Natural killer cell (primary cell): ENCODE data around the gene MATN1. TPM values are rescaled to one million over a fixed set of nuclear protein-coding genes. Genes with fewer than 3 reads are reported as not detected.

Source experiments
- ATAC-seq, 3 donors: fragments of 150-1000 bp in 2 of 3; fragments of 200-7000 bp in 1 of 3; cut with Tn5 transposase; 1 replicate in 1 of 3; 2 replicates in 2 of 3; pipeline ENCODE4 v1.10.0; 2021; ENCODE audit warnings: mild to moderate bottlenecking in 2 of 3, moderate library complexity in 2 of 3
- DNase-seq, 2 donors: peaks; one replicate each; pipeline versions ENCODE4 v3.0.0 to v3.0.0-alpha.2; 2013 to 2021; ENCODE audit warnings: mixed read lengths in 1 of 2
- H3K27ac ChIP-seq: one replicate; pipeline ENCODE4 v1.5.1; 2013; ENCODE audit warnings: mild to moderate bottlenecking, low read length
- H3K27me3 ChIP-seq: one replicate; pipeline ENCODE4 v1.6.1; 2013; ENCODE audit warnings: low read length; ENCODE audit not compliant: control insufficient read depth, insufficient read depth
- H3K36me3 ChIP-seq: one replicate; pipeline ENCODE4 v1.6.1; 2013; ENCODE audit warnings: low read length; ENCODE audit not compliant: control insufficient read depth, insufficient read depth
- H3K4me1 ChIP-seq: one replicate; pipeline ENCODE4 v1.6.1; 2013; ENCODE audit warnings: low read length; ENCODE audit not compliant: control insufficient read depth, insufficient read depth
- H3K4me3 ChIP-seq: one replicate; pipeline ENCODE4 v1.5.1; 2013; ENCODE audit warnings: low read length
- H3K9me3 ChIP-seq: one replicate; pipeline ENCODE4 v1.6.1; 2013; ENCODE audit warnings: low read length; ENCODE audit not compliant: control insufficient read depth, insufficient read depth
- H3K27ac Mint-ChIP-seq, 2 donors: one replicate each; pipeline ENCODE4 v1.8.0; 2022; ENCODE audit warnings: mild to moderate bottlenecking in 2 of 2, mixed read lengths in 2 of 2, moderate library complexity in 1 of 2
- H3K27me3 Mint-ChIP-seq, 2 donors: one replicate each; pipeline ENCODE4 v1.8.0; 2022; ENCODE audit warnings: low read depth in 2 of 2, mixed read lengths in 2 of 2
- H3K36me3 Mint-ChIP-seq: one replicate; pipeline ENCODE4 v1.8.0; 2022; ENCODE audit warnings: mixed read lengths
- H3K4me1 Mint-ChIP-seq, 2 donors: one replicate each; pipeline ENCODE4 v1.8.0; 2022; ENCODE audit warnings: mixed read lengths in 2 of 2
- H3K4me3 Mint-ChIP-seq: one replicate; pipeline ENCODE4 v1.8.0; 2022; ENCODE audit warnings: mild to moderate bottlenecking, moderate library complexity, mixed read lengths
- H3K9me3 Mint-ChIP-seq, 2 donors: one replicate each; pipeline ENCODE4 v1.8.0; 2022; ENCODE audit warnings: mixed read lengths in 2 of 2
- CTCF ChIP-seq: fragments of 200-600 bp; IDR thresholded peaks from one replicate; pipeline ENCODE4 v1.8.0; 2022; ENCODE audit warnings: antibody characterized with exemption
- WGBS: methylation state at CpG from one replicate; pipeline ENCODE4 v1.1.7; 2013; ENCODE audit warnings: missing lambda C conversion rate; ENCODE audit not compliant: insufficient coverage; 5-methylcytosine and 5-hydroxymethylcytosine counted together
- intact Hi-C: fragments of 100-400 bp; cut with micrococcal nuclease; formaldehyde crosslinking; loops from one replicate; pipeline ENCODE4 v1.14.2; 2022
- total RNA-seq, 4 donors: library from RNA; stranded (reverse); fragments of 120-200 nt in 1 of 4; gene quantifications; one replicate each; pipeline versions ENCODE4 v1.2.3 to v1.2.4, GENCODE V29; 2013 to 2022

MATN1 gene
- total RNA-seq, 3 donors from 2014 or later (not counting 1 experiment from before 2014, with no cell fraction given), result 0.93 to 1.7 (median 1.2) TPM

GRCh38 chr1:30741239-30741894 lies 18.0 kb upstream of the MATN1 start:
- Mint-ChIP-seq H3K27me3 (no peaks in the 10 kb centered on the region), H3K9me3 (no peaks in the 10 kb centered on the region), H3K27ac (peak overlapping the region; percentile 99 to 100), H3K4me1 (peaks cover 84 to 98% of the 10 kb centered on the region in 2 donors), H3K4me3 (peak overlapping the region; percentile 79), H3K36me3 (peaks cover 13% of the 10 kb centered on the region)
- peak in 1 of 2 donors; percentile 17 for DNase-seq
- ATAC-seq, result no peak
- Histone ChIP-seq H3K4me1 (peaks cover 91% of the 10 kb centered on the region), H3K27me3 (no peaks in the 10 kb centered on the region), H3K36me3 (peaks cover 62% of the 10 kb centered on the region), H3K4me3 (no peak overlapping the region), H3K27ac (peak overlapping the region; percentile 44), H3K9me3 (peaks cover 15% of the 10 kb centered on the region)
- 26% methylated on average over 9 of the region's 12 CpGs for WGBS
- no peak for TF ChIP-seq CTCF
- intact Hi-C loops, result no loop called here

GRCh38 chr1:30740251-30741238 lies 17.2 kb upstream of the MATN1 start:
- TF ChIP-seq CTCF, result no peak
- DNase-seq (no peak), ATAC-seq (no peak)
- Histone ChIP-seq H3K4me3 (no peak overlapping the region), H3K27me3 (no peaks in the 10 kb centered on the region), H3K27ac (peak overlapping the region; percentile 44), H3K36me3 (peaks cover 70% of the 10 kb centered on the region), H3K9me3 (peaks cover 15% of the 10 kb centered on the region), H3K4me1 (peaks cover 82% of the 10 kb centered on the region)
- Mint-ChIP-seq H3K27ac (peak overlapping the region; percentile 99 to 100), H3K4me3 (peak overlapping the region; percentile 79), H3K4me1 (peaks cover 81 to 93% of the 10 kb centered on the region in 2 donors), H3K9me3 (no peaks in the 10 kb centered on the region), H3K36me3 (peaks cover 13% of the 10 kb centered on the region), H3K27me3 (no peaks in the 10 kb centered on the region)
- whole genome bisulfite sequencing, result 51% methylated on average over 12 of the region's 15 CpGs
- intact Hi-C loops, result no loop called here

- H3K4me3 Mint-ChIP-seq, result peak overlapping the region; percentile 17
- Histone ChIP-seq H3K4me3 (no peak overlapping the region), H3K4me1 (peaks cover 73% of the 10 kb centered on the region), H3K36me3 (peaks cover 80% of the 10 kb centered on the region), H3K9me3 (peaks cover 15% of the 10 kb centered on the region), H3K27me3 (no peaks in the 10 kb centered on the region), H3K27ac (no peak overlapping the region)
- peaks cover 72 to 85% of the 10 kb centered on the region in 2 donors for H3K4me1 Mint-ChIP-seq
- no peaks in the 10 kb centered on the region for H3K27me3 Mint-ChIP-seq
- DNase-seq (no peak), ATAC-seq (no peak)
- peaks cover 13% of the 10 kb centered on the region for H3K36me3 Mint-ChIP-seq
- intact Hi-C loops, result no loop called here
- WGBS, result 94% methylated on average over 8 of the region's 8 CpGs
- H3K9me3 Mint-ChIP-seq, result no peaks in the 10 kb centered on the region
- H3K27ac Mint-ChIP-seq, result peak overlapping the region; percentile 99 to 100
- no peak for TF ChIP-seq CTCF
Measured at GRCh38 chr1:30739601-30740000, 16.2 kb upstream of the MATN1 start.
